Endothelial cell of umbilical vein (primary cell): ENCODE results near the gene NPFFR1. TPM values are rescaled to one million over a fixed set of nuclear protein-coding genes. Genes with fewer than 3 reads are reported as not detected.
A peak's percentile ranks its signal among the peaks of the same experiment; 100 is the strongest.

Experiments used
- BruUV-seq: library from RNA; stranded (reverse); fragments of 400-500 nt; replicated peaks from 2 replicates; lab custom pipeline; 2021; lab: Mats Ljungman, UMichigan
- CTCF ChIA-PET: fragments of 300-600, 350-600 bp; sonication (Branson Sonifier 250); formaldehyde crosslinking; loops from one replicate; lab custom pipeline; 2021; ENCODE audit warnings: antibody characterized with exemption, inconsistent platforms; lab: Charles Lee
- POLR2A ChIA-PET: fragments of 300-600, 350-600 bp; sonication (Branson Sonifier 250); formaldehyde crosslinking; loops from one replicate; lab custom pipeline; 2021; ENCODE audit warnings: antibody characterized with exemption, inconsistent platforms; lab: Charles Lee
- DNase-seq: peaks from one replicate; pipeline ENCODE4 v3.0.0-alpha.2; 2011; ENCODE audit warnings: low read depth, low spot score
- FAIRE-seq: peaks from 2 replicates; lab custom pipeline; 2011; peaks lifted over from hg19 to GRCh38; lab: Jason Lieb, UNC
- H2AFZ ChIP-seq: 2 replicates; pipeline ENCODE4 v1.6.0; 2012; ENCODE audit warnings: low read depth, low read length, control low read depth, inconsistent platforms
- H3K27ac ChIP-seq: 2 replicates; pipeline ENCODE4 v1.5.1; 2011; ENCODE audit warnings: low read depth, mild to moderate bottlenecking, control low read depth, low read length, moderate library complexity; ENCODE audit not compliant: insufficient read depth
- H3K27me3 ChIP-seq, 2 experiments: 2 replicates each; pipeline versions ENCODE4 v1.6.0 to v1.6.1; 2011; ENCODE audit warnings: low read length in 2 of 2, mixed read lengths in 1 of 2; ENCODE audit not compliant: control insufficient read depth in 2 of 2, insufficient read depth in 2 of 2
- H3K36me3 ChIP-seq, 2 experiments: 2 replicates in 1 of 2; 3 replicates in 1 of 2; pipeline ENCODE4 v1.5.1; 2011; ENCODE audit warnings: low read length in 2 of 2, mild to moderate bottlenecking in 1 of 2, moderate library complexity in 1 of 2; ENCODE audit not compliant: control insufficient read depth in 2 of 2, insufficient read depth in 2 of 2; ENCODE audit errors: extremely low read depth in 1 of 2
- H3K4me1 ChIP-seq: 3 replicates; pipeline ENCODE4 v1.5.1; 2011; ENCODE audit warnings: mild to moderate bottlenecking, low read length; ENCODE audit not compliant: control insufficient read depth, insufficient read depth; ENCODE audit errors: extremely low read depth
- H3K4me2 ChIP-seq: 2 replicates; pipeline ENCODE4 v1.6.1; 2011; ENCODE audit warnings: low read length, control low read depth, mixed read lengths; ENCODE audit not compliant: insufficient read depth
- H3K4me3 ChIP-seq, 3 experiments: fragments of 200-600 bp in 1 of 3; sonication (generic), shearing (Covaris generic) in 1 of 3; replicated peaks in 1 of 3; 2 replicates each; pipeline ENCODE4 v1.5.1; 2011 to 2016; ENCODE audit warnings: control low read depth in 3 of 3, low read length in 3 of 3, mild to moderate bottlenecking in 2 of 3, inconsistent platforms in 1 of 3, low read depth in 1 of 3, moderate library complexity in 1 of 3; ENCODE audit not compliant: insufficient read depth in 1 of 3
- H3K79me2 ChIP-seq: 2 replicates; pipeline ENCODE4 v1.6.0; 2012; ENCODE audit warnings: low read length, inconsistent platforms; ENCODE audit not compliant: control insufficient read depth, insufficient read depth
- H3K9ac ChIP-seq: replicated peaks from 2 replicates; pipeline ENCODE3; 2011; ENCODE audit warnings: low read length, control low read depth; ENCODE audit not compliant: insufficient read depth; ENCODE audit errors: extremely low read depth
- H3K9me1 ChIP-seq: replicated peaks from 3 replicates; pipeline ENCODE4 v1.6.0; 2011; ENCODE audit warnings: mild to moderate bottlenecking, low read length; ENCODE audit not compliant: control insufficient read depth, insufficient read depth; ENCODE audit errors: extremely low read depth
- H3K9me3 ChIP-seq: replicated peaks from 2 replicates; pipeline ENCODE4 v1.5.1; 2012; ENCODE audit warnings: low read length, inconsistent platforms; ENCODE audit not compliant: control insufficient read depth, insufficient read depth
- H4K20me1 ChIP-seq: replicated peaks from 2 replicates; pipeline ENCODE3; 2011; ENCODE audit warnings: mild to moderate bottlenecking, low read length; ENCODE audit not compliant: control insufficient read depth, insufficient read depth; ENCODE audit errors: extremely low read depth
- CTCF ChIP-seq, 2 donors: IDR thresholded peaks; 1 replicate in 1 of 2; 2 replicates in 1 of 2; pipeline ENCODE4 v1.5.1; 2011; ENCODE audit warnings: low read length in 2 of 2, mild to moderate bottlenecking in 2 of 2, moderate library complexity in 2 of 2, control low read depth in 1 of 2, inconsistent platforms in 1 of 2, low read depth in 1 of 2; ENCODE audit not compliant: insufficient read depth in 1 of 2; ENCODE audit errors: extremely low read depth in 1 of 2
- EZH2 ChIP-seq: IDR thresholded peaks from 2 replicates; pipeline ENCODE4 v1.6.1; 2012; ENCODE audit warnings: borderline replicate concordance, low read depth, mild to moderate bottlenecking, moderate library complexity, low read length, inconsistent platforms; ENCODE audit not compliant: severe bottlenecking
- FOS ChIP-seq: IDR thresholded peaks from 2 replicates; pipeline ENCODE4 v1.6.1; 2011; ENCODE audit warnings: mild to moderate bottlenecking, low read length, moderate library complexity, borderline replicate concordance; ENCODE audit not compliant: insufficient read depth
- GATA2 ChIP-seq: IDR thresholded peaks from 2 replicates; pipeline ENCODE4 v1.7.0; 2011; ENCODE audit warnings: low read depth, mild to moderate bottlenecking, moderate library complexity, mixed read lengths, low read length; ENCODE audit not compliant: insufficient read length, insufficient read depth
- MYC ChIP-seq: IDR thresholded peaks from one replicate; pipeline ENCODE4 v1.6.1; 2011; ENCODE audit warnings: mild to moderate bottlenecking, low read depth, low read length
- POLR2A ChIP-seq: IDR thresholded peaks from 2 replicates; pipeline ENCODE4 v1.6.1; 2012; ENCODE audit warnings: low read depth, mild to moderate bottlenecking, control low read depth, low read length
- POLR2AphosphoS5 ChIP-seq: IDR thresholded peaks from 2 replicates; pipeline ENCODE4 v1.6.1; 2012; ENCODE audit warnings: low read depth, mild to moderate bottlenecking, control low read depth, low read length, moderate library complexity; ENCODE audit not compliant: insufficient read depth
- dilution Hi-C: fragments of 300-500 bp; cut with MboI; formaldehyde crosslinking; loops from one replicate; pipeline ENCODE4 v1.15.0; 2019; ENCODE audit warnings: low sequenced_read_pairs; ENCODE audit not compliant: extremely low pct_ligation_motif_present
- intact Hi-C: fragments of 100-400 bp; cut with micrococcal nuclease; formaldehyde crosslinking; loops from one replicate; pipeline ENCODE4 v1.10.0; 2022
- polyA plus RNA-seq, 4 experiments: library from polyadenylated mRNA; depleted of rRNA in 3 of 4; stranded (reverse) in 3 of 4; unstranded in 1 of 4; fragments of >200 nt; gene quantifications; 2 replicates each; pipeline versions ENCODE4 v1.2.1 to v1.2.3, GENCODE V29; 2011 to 2012; ENCODE audit warnings: missing spikeins in 1 of 4
- total RNA-seq: library from RNA; stranded (reverse); gene quantifications from 2 replicates; pipeline ENCODE4 v1.2.3, GENCODE V29; 2021
- TF ChIP-seq, protein P1 (sequence below): IDR thresholded peaks from 2 replicates; pipeline ENCODE4 v1.6.1; 2011; ENCODE audit not compliant: insufficient read depth, insufficient read length

NPFFR1 gene
- total and polyA plus RNA-seq, 2 donors (not counting 3 experiments of a cell fraction or from before 2014, with no cell fraction given) = not detected

DNA sequence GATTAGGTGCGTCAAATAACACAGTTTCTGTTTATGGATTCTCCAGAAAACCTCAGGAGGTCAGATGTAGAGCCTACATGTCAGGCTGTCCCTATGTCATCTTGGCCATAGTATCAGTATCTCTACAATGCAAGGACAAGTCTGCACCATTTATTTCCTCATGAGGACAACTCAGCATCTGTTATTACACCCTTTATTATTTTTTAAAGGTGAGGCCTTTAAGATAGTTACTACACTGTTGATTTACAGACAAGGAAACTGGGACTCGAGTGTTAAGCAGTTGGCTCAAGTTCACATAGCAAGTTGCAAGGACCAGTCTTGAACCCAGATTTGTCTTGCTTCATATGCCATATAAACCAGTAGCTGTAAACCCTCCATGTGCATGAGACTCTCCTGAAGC, 27.3 kb downstream of the NPFFR1 start:
- Histone ChIP-seq H3K9ac (no peak overlapping the region), H3K79me2 (no peaks in the 10 kb centered on the region), H3K4me3 (no peak overlapping the region), H3K27me3 (peaks cover 45 to 61% of the 10 kb centered on the region in 2 experiments), H3K9me3 (no peaks in the 10 kb centered on the region), H3K9me1 (no peaks in the 10 kb centered on the region), H2AFZ (no peak overlapping the region), H3K27ac (no peak overlapping the region), H4K20me1 (no peaks in the 10 kb centered on the region), H3K4me2 (no peak overlapping the region), H3K4me1 (peaks cover 3% of the 10 kb centered on the region), H3K36me3 (no peaks in the 10 kb centered on the region)
- DNase-seq (no peak), FAIRE-seq (peak; percentile 50)
- CTCF ChIA-PET = interaction anchor here (0.9 to 3.5 kb wide), 4 partner anchors 8 to 108 kb away, joined by 3 to 18 read pairs (median 10); no protein-coding TSS in a partner anchor
- POLR2A ChIA-PET = no interaction called here
- dilution Hi-C loops = no loop called here
- intact Hi-C loops = no loop called here
- TF ChIP-seq FOS (no peak), GATA2 (no peak), EZH2 (no peak), POLR2AphosphoS5 (no peak)
- BruUV-seq = no TSS peak

- Histone ChIP-seq H3K9me1 (no peaks in the 10 kb centered on the region), H4K20me1 (no peaks in the 10 kb centered on the region), H3K9me3 (no peaks in the 10 kb centered on the region), H3K9ac (no peak overlapping the region), H3K27ac (no peak overlapping the region), H3K36me3 (no peaks in the 10 kb centered on the region), H3K4me1 (peaks cover 3% of the 10 kb centered on the region), H3K4me2 (no peak overlapping the region), H3K79me2 (no peaks in the 10 kb centered on the region), H3K27me3 (peaks cover 48 to 64% of the 10 kb centered on the region in 2 experiments), H3K4me3 (no peak overlapping the region), H2AFZ (no peak overlapping the region)
- ChIA-PET POLR2A (interaction anchor here (0.6 kb wide), 1 partner anchor 99 kb away, joined by 5 read pairs; no protein-coding TSS in a partner anchor), CTCF (interaction anchor here (0.7 to 3.5 kb wide), 7 partner anchors 9 to 126 kb away, joined by 3 to 18 read pairs (median 3); partner anchors contain the start of gene PPA1)
- intact Hi-C loops (no loop called here), dilution Hi-C loops (no loop called here)
- peak; percentile 81 for FAIRE-seq
- DNase-seq = peak; percentile 45
- BruUV-seq = no TSS peak
- no peak for TF ChIP-seq POLR2A
- TF ChIP-seq, protein P1, sequence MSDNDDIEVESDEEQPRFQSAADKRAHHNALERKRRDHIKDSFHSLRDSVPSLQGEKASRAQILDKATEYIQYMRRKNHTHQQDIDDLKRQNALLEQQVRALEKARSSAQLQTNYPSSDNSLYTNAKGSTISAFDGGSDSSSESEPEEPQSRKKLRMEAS = no peak
- no peak for TF ChIP-seq FOS
- no peak for TF ChIP-seq GATA2
- TF ChIP-seq CTCF (IDR thresholded peaks at IDR 0.05; ENCODE audit: extremely low read depth in 1 of 2, insufficient read depth in 1 of 2, low read depth in 1 of 2, low read length in 2 of 2) = peak in 1 of 2 donors; percentile 7
- no peak for TF ChIP-seq MYC
- no peak for TF ChIP-seq POLR2AphosphoS5
- peak; percentile 91 for TF ChIP-seq EZH2
These were observed 28.2 kb downstream of the NPFFR1 start for GRCh38 chr10:70255329-70256299.
